Keratinocyte (primary cell): ENCODE measurements around the gene OR8G5.

ENCODE experiments used
- EZH2 ChIP-seq: IDR thresholded peaks from one replicate; pipeline ENCODE4 v1.6.1; 2012; ENCODE audit warnings: inconsistent platforms, mild to moderate bottlenecking, low read length, moderate library complexity
- TF ChIP-seq, protein P1 (sequence below), 3 experiments: IDR thresholded peaks in 1 of 3; conservative IDR thresholded peaks in 1 of 3; optimal IDR thresholded peaks in 1 of 3; 2 replicates in 2 of 3; 3 replicates in 1 of 3; pipeline versions ENCODE3 to v1.5.1; 2011; ENCODE audit warnings: low read length in 3 of 3, mild to moderate bottlenecking in 3 of 3, moderate library complexity in 2 of 3, control low read depth in 1 of 3, inconsistent platforms in 1 of 3; ENCODE audit not compliant: insufficient read depth in 2 of 3; ENCODE audit errors: extremely low read depth in 1 of 3

GRCh38 chr11:124277207-124277606, 21.0 kb downstream of the OR8G5 start:
- TF ChIP-seq, protein P1, sequence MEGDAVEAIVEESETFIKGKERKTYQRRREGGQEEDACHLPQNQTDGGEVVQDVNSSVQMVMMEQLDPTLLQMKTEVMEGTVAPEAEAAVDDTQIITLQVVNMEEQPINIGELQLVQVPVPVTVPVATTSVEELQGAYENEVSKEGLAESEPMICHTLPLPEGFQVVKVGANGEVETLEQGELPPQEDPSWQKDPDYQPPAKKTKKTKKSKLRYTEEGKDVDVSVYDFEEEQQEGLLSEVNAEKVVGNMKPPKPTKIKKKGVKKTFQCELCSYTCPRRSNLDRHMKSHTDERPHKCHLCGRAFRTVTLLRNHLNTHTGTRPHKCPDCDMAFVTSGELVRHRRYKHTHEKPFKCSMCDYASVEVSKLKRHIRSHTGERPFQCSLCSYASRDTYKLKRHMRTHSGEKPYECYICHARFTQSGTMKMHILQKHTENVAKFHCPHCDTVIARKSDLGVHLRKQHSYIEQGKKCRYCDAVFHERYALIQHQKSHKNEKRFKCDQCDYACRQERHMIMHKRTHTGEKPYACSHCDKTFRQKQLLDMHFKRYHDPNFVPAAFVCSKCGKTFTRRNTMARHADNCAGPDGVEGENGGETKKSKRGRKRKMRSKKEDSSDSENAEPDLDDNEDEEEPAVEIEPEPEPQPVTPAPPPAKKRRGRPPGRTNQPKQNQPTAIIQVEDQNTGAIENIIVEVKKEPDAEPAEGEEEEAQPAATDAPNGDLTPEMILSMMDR (optimal IDR thresholded peaks at IDR 0.05 in 1 of 3, IDR thresholded peaks at IDR 0.05 in 1 of 3, conservative IDR thresholded peaks at IDR 0.05 in 1 of 3; ENCODE audit: extremely low read depth in 1 of 3, insufficient read depth in 2 of 3, low read length in 3 of 3): no peak
- TF ChIP-seq EZH2: no peak
